OCI-LY3 (cell line): ENCODE data around the gene ARFGAP3.
"Not testable (repeated sequence)": the region's sequence is repeated elsewhere in the genome, so short reads cannot be mapped to it uniquely, and the experiment has no call there.

Experiments used
- H2AFZ ChIP-seq: fragments of 200-600, 300-600 bp; shearing (Covaris generic); 2 replicates; pipeline ENCODE4 v1.6.0; 2014; ENCODE audit warnings: antibody characterized with exemption, low read depth, low read length
- H3K27ac ChIP-seq: fragments of 200-600, 300-600 bp; sonication (generic); 2 replicates; pipeline ENCODE4 v1.5.1; 2014; ENCODE audit warnings: mild to moderate bottlenecking, low read length, moderate library complexity, mixed read lengths
- H3K27me3 ChIP-seq: fragments of 200-600, 300-600 bp; sonication (generic); 2 replicates; pipeline ENCODE4 v1.6.1; 2014; ENCODE audit warnings: low read depth, low read length, mixed read lengths
- H3K36me3 ChIP-seq: fragments of 200-600, 300-600 bp; sonication (generic); replicated peaks from 2 replicates; pipeline ENCODE3; 2014; ENCODE audit warnings: low read depth, low read length, mixed read lengths
- H3K4me1 ChIP-seq: fragments of 300-600, 200-600 bp; sonication (generic); 2 replicates; pipeline ENCODE4 v1.6.1; 2014; ENCODE audit warnings: low read length, mixed read lengths
- H3K4me2 ChIP-seq: fragments of 200-600, 300-600 bp; sonication (generic); 2 replicates; pipeline ENCODE4 v1.6.1; 2014; ENCODE audit warnings: low read length, mixed read lengths
- H3K4me3 ChIP-seq: fragments of 300-600, 200-600 bp; sonication (generic); 2 replicates; pipeline ENCODE4 v1.5.1; 2014; ENCODE audit warnings: antibody characterized with exemption, mild to moderate bottlenecking, low read length, moderate library complexity
- H3K79me2 ChIP-seq: fragments of 300-600, 200-600 bp; shearing (Covaris generic); 2 replicates; pipeline ENCODE4 v1.6.1; 2014; ENCODE audit warnings: mild to moderate bottlenecking, low read length, mixed read lengths
- H3K9ac ChIP-seq: fragments of 300-600, 200-600 bp; shearing (Covaris generic); 2 replicates; pipeline ENCODE4 v1.6.0; 2014; ENCODE audit warnings: mild to moderate bottlenecking, low read length, moderate library complexity
- H3K9me3 ChIP-seq: fragments of 200-600, 300-600 bp; shearing (Covaris generic); 2 replicates; pipeline ENCODE4 v1.6.1; 2014; ENCODE audit warnings: low read length, mixed read lengths; ENCODE audit not compliant: insufficient read depth
- H4K20me1 ChIP-seq: fragments of 200-600, 300-600 bp; sonication (generic); 2 replicates; pipeline ENCODE4 v1.6.1; 2016; ENCODE audit warnings: low read length, mixed read lengths; ENCODE audit not compliant: insufficient read depth
- EZH2phosphoT487 ChIP-seq: fragments of 200-600 bp; shearing (Covaris generic); IDR thresholded peaks from 2 replicates; pipeline ENCODE4 v1.6.1; 2018; ENCODE audit warnings: antibody characterized with exemption, mixed run types, low read depth
- TF ChIP-seq, protein P1 (sequence below): fragments of 200-600, 300-600 bp; sonication (generic); IDR thresholded peaks from 2 replicates; pipeline ENCODE4 v1.5.1; 2014; ENCODE audit warnings: antibody characterized with exemption, low read length, low read depth

The ARFGAP3 gene

DNA sequence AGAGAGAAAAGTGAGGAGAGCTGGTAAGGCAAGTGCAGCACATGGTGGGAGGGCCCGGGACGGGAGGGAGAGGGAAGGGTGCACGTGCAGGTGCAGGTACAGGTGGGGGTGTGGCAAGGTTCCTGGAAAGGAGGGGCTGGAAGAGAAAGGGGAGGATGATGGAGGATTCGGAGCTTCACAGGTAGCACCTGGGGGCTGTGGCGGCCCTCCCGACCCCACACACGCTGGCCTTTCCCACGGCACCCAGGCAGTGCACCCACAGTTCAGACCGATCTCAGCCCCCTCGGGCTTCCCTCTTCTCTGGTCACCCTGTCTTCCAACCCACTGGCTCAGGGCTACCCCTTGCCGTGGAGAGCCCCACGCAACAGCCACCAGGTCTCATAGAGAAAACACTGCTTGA is 69.1 kb downstream of the ARFGAP3 start:
- H2AFZ ChIP-seq: no peak overlapping the region
- no peaks in the 10 kb centered on the region for H4K20me1 ChIP-seq
- H3K4me1 ChIP-seq: peaks cover 11% of the 10 kb centered on the region
- H3K9me3 ChIP-seq: no peaks in the 10 kb centered on the region
- H3K9ac ChIP-seq: no peak overlapping the region
- no peak for TF ChIP-seq EZH2phosphoT487
- TF ChIP-seq, protein P1, sequence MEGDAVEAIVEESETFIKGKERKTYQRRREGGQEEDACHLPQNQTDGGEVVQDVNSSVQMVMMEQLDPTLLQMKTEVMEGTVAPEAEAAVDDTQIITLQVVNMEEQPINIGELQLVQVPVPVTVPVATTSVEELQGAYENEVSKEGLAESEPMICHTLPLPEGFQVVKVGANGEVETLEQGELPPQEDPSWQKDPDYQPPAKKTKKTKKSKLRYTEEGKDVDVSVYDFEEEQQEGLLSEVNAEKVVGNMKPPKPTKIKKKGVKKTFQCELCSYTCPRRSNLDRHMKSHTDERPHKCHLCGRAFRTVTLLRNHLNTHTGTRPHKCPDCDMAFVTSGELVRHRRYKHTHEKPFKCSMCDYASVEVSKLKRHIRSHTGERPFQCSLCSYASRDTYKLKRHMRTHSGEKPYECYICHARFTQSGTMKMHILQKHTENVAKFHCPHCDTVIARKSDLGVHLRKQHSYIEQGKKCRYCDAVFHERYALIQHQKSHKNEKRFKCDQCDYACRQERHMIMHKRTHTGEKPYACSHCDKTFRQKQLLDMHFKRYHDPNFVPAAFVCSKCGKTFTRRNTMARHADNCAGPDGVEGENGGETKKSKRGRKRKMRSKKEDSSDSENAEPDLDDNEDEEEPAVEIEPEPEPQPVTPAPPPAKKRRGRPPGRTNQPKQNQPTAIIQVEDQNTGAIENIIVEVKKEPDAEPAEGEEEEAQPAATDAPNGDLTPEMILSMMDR: no peak
- H3K27me3 ChIP-seq: no peaks in the 10 kb centered on the region
- H3K36me3 ChIP-seq: no peaks in the 10 kb centered on the region
- H3K4me2 ChIP-seq: no peak overlapping the region
- no peak overlapping the region for H3K4me3 ChIP-seq
- H3K79me2 ChIP-seq: no peaks in the 10 kb centered on the region
- no peak overlapping the region for H3K27ac ChIP-seq

DNA sequence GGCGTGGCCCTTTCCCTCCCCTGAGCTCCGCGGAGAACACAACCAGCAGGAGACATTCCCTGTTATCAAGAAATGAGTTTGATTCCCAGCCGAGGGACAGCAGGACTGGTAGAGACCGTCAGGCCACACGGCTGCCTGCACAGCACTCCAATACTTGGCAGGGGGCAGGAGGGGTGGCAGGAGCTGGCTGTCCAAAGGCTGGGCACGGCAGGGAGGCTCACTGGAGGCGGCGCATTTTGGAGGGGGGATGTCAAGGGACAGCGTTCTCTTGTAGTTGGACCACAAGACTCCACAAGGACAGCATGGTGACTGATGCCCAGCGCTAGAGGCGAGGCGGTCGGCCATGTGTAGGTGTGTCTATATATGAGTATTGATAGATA is 69.7 kb downstream of the ARFGAP3 start:
- no peak overlapping the region for H3K4me3 ChIP-seq
- H3K4me1 ChIP-seq: peaks cover 11% of the 10 kb centered on the region
- H3K9ac ChIP-seq: no peak overlapping the region
- no peaks in the 10 kb centered on the region for H3K79me2 ChIP-seq
- H3K9me3 ChIP-seq: no peaks in the 10 kb centered on the region
- TF ChIP-seq, protein P1: no peak
- no peak for TF ChIP-seq EZH2phosphoT487
- H3K27me3 ChIP-seq: no peaks in the 10 kb centered on the region
- H3K4me2 ChIP-seq: no peak overlapping the region
- no peak overlapping the region for H2AFZ ChIP-seq
- no peak overlapping the region for H3K27ac ChIP-seq
- H3K36me3 ChIP-seq: no peaks in the 10 kb centered on the region
- H4K20me1 ChIP-seq: no peaks in the 10 kb centered on the region

DNA sequence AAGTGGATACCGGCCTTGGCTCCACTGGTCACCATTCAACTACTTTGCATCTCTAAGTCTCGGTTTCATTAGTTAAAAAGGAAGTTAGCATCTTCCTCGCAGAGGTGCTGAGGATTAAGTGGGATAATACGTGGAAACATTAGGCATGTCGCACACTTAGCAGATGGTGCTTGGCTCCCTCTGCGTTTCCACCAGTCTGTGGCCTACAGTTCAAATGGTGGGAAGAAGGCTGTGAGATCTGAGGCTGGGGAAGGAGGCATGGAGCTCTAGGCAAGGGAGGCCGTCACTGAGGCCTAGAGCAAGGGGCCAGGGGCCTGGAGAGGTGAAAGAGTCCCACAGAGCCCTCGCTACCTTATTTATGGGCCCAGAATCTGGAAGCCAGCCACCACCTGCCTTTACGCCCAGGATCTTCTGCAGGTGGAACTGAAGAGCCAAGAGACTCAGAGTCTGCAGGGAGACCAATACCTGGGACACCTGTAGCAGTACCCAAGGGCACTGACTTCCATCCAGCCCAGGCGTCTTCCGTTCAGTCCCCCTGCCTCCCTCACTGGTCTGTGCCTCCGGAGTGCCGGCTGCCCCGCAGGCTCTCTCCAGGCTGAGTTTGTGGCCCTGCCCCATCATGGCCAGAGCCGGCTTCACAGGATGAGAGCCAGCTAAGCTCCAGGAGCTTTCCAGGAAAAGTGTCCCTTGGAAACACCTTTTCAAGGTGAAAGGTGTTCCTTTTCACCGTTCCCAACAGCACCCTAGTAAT is 70.3 kb downstream of the ARFGAP3 start:
- H2AFZ ChIP-seq: no peak overlapping the region
- no peaks in the 10 kb centered on the region for H3K36me3 ChIP-seq
- H3K9me3 ChIP-seq: no peaks in the 10 kb centered on the region
- H3K4me2 ChIP-seq: no peak overlapping the region
- no peak overlapping the region for H3K27ac ChIP-seq
- H3K79me2 ChIP-seq: no peaks in the 10 kb centered on the region
- no peak overlapping the region for H3K9ac ChIP-seq
- H3K27me3 ChIP-seq: no peaks in the 10 kb centered on the region
- no peak overlapping the region for H3K4me3 ChIP-seq
- peaks cover 11% of the 10 kb centered on the region for H3K4me1 ChIP-seq
- no peaks in the 10 kb centered on the region for H4K20me1 ChIP-seq
- TF ChIP-seq, protein P1: no peak
- no peak for TF ChIP-seq EZH2phosphoT487

DNA sequence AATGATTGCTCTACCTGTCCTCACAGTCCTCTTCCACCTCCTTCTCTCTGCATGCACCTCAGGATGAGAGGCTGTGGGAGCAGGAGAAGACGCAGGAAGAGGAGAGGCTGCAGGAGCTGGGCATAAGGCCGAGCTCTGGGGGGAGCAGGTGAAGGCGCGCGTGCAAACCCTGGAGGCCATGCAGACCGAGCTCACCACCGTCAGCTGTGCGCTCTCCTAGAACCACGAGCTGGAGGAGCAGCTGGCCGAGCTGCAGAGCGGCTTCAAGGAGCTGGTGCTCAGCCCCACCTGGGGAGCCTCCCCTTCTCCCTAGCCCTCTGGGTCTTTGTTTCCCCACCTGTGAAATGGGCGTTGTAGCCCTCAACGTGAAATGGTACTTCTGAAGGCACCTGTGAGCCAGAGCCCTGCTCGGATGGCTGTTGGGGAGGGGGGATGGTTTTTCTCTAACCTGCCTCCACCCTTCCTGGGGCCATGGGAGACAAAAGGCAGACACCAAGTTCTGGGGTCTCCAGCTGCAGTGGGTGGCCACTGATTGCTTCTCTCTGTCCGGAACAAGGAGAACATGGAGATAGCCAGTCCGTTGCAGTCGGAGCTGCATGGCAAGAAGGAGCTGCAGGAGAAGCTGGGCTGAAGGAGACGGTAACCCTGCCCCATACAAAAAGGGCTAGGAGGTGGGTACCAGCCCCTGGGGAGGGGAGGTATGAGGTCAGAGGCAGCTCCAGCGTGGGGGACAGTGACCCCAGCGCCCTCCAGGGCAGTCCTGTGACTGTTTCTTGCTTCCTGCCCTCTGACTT is 71.2 kb downstream of the ARFGAP3 start:
- no peaks in the 10 kb centered on the region for H3K79me2 ChIP-seq
- H3K36me3 ChIP-seq: no peaks in the 10 kb centered on the region
- no peak overlapping the region for H2AFZ ChIP-seq
- H3K4me3 ChIP-seq: no peak overlapping the region
- no peaks in the 10 kb centered on the region for H3K27me3 ChIP-seq
- TF ChIP-seq, protein P1: no peak
- TF ChIP-seq EZH2phosphoT487: no peak
- no peaks in the 10 kb centered on the region for H3K9me3 ChIP-seq
- no peak overlapping the region for H3K9ac ChIP-seq
- no peaks in the 10 kb centered on the region for H4K20me1 ChIP-seq
- H3K4me1 ChIP-seq: peaks cover 11% of the 10 kb centered on the region
- no peak overlapping the region for H3K27ac ChIP-seq
- no peak overlapping the region for H3K4me2 ChIP-seq

DNA sequence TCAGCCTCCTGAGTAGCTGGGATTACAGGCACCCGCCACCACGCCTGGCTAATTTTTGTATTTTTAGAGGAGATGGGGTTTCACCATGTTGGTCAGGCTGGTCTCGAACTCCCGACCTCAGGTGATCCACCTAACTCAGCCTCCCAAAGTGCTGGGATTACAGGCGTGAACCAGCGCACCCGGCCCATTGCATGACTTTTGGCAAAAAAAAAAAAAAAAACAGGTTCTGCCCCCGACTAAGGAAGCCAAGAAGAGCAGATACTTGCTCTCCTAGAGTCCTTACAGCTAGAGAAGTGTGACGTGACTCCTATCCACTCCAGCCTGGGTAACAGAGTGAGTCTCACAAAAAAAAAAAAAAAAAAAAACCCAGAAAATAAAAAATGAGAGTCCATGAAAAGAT is 74.8 kb downstream of the ARFGAP3 start:
- H3K4me3 ChIP-seq, H3K36me3 ChIP-seq, H3K27me3 ChIP-seq, H3K9ac ChIP-seq, H4K20me1 ChIP-seq, H3K9me3 ChIP-seq, H3K4me2 ChIP-seq, H3K79me2 ChIP-seq, H2AFZ ChIP-seq, H3K27ac ChIP-seq: not testable (repeated sequence)
- H3K4me1 ChIP-seq: peaks cover 11% of the 10 kb centered on the region
